Bronchial epithelial cell (primary cell): ENCODE measurements around the gene C2CD4B. TPM values are rescaled to one million over a fixed set of nuclear protein-coding genes. Genes with fewer than 3 reads are reported as not detected.

Source experiments
- DNase-seq: peaks from one replicate; pipeline ENCODE4 v3.0.0-alpha.2; 2010; ENCODE audit warnings: low read depth
- FAIRE-seq: peaks from 2 replicates; lab custom pipeline; 2011; peaks lifted over from hg19 to GRCh38; lab: Jason Lieb, UNC
- H3K27me3 ChIP-seq: 2 replicates; pipeline ENCODE4 v1.5.1; 2011; ENCODE audit warnings: low read length; ENCODE audit not compliant: control insufficient read depth, insufficient read depth
- H3K36me3 ChIP-seq: 2 replicates; pipeline ENCODE4 v1.5.1; 2011; ENCODE audit warnings: low read length; ENCODE audit not compliant: control insufficient read depth, insufficient read depth
- H3K4me3 ChIP-seq: 2 replicates; pipeline ENCODE4 v1.5.1; 2011; ENCODE audit warnings: mild to moderate bottlenecking, low read depth, low read length, control low read depth
- total RNA-seq: library from RNA; depleted of rRNA; stranded (reverse); fragments of >200 nt; gene quantifications from 2 replicates; pipeline ENCODE4 v1.2.1, GENCODE V29; 2014
- TF ChIP-seq, protein P1 (sequence below): IDR thresholded peaks from 2 replicates; pipeline ENCODE4 v1.5.1; 2011; ENCODE audit warnings: mild to moderate bottlenecking, moderate library complexity, low read length, control low read depth, inconsistent platforms; ENCODE audit not compliant: insufficient read depth, severe bottlenecking

Gene C2CD4B
- total RNA-seq, 1 donor from 2014 or later, result 0.26 TPM

DNA sequence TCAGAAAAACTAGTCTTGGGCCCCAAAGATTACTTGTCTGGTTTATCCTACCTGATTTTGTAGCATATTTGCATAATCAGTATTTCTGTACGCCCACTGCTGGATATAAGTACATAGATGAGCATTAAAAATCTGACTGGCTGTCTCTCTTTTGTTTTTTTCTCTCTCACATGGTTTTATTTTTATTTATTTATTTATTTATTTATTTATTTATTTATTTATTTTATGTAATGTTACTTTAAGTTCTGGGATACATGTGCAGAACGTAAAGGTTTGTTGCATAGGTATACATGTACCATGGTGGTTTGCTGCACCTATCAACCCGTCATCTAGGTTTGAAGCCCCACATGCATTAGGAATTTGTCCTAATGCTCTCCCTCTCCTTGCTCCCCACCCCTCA is 31.9 kb downstream of the C2CD4B start:
- no peak for DNase-seq
- Histone ChIP-seq H3K36me3 (no peaks in the 10 kb centered on the region), H3K27me3 (no peaks in the 10 kb centered on the region), H3K4me3 (no peak overlapping the region)
- TF ChIP-seq, protein P1, sequence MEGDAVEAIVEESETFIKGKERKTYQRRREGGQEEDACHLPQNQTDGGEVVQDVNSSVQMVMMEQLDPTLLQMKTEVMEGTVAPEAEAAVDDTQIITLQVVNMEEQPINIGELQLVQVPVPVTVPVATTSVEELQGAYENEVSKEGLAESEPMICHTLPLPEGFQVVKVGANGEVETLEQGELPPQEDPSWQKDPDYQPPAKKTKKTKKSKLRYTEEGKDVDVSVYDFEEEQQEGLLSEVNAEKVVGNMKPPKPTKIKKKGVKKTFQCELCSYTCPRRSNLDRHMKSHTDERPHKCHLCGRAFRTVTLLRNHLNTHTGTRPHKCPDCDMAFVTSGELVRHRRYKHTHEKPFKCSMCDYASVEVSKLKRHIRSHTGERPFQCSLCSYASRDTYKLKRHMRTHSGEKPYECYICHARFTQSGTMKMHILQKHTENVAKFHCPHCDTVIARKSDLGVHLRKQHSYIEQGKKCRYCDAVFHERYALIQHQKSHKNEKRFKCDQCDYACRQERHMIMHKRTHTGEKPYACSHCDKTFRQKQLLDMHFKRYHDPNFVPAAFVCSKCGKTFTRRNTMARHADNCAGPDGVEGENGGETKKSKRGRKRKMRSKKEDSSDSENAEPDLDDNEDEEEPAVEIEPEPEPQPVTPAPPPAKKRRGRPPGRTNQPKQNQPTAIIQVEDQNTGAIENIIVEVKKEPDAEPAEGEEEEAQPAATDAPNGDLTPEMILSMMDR, result no peak
- no peak for FAIRE-seq

DNA sequence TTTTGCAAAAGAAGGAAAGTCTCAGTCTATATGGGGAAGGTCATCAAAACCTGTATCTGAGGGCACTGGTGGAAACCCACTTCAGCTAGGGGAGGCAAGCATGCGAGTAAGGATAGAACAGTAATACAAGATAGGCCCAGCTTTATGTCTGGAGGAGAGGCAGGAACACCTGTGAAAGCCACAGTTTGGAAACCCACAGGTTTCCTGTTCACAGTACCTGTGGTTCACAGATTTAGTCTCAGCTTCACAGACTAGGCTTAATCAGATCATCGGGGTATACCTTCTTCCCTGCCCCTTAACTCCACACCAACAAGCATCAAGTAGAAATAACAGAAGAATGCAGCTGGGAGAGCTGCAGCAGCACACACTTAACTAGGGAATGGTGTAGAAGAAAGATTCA is 36.2 kb downstream of the C2CD4B start:
- Histone ChIP-seq H3K27me3 (no peaks in the 10 kb centered on the region), H3K36me3 (no peaks in the 10 kb centered on the region), H3K4me3 (no peak overlapping the region)
- peak; percentile 73 for FAIRE-seq
- TF ChIP-seq, protein P1, result no peak
- no peak for DNase-seq

DNA sequence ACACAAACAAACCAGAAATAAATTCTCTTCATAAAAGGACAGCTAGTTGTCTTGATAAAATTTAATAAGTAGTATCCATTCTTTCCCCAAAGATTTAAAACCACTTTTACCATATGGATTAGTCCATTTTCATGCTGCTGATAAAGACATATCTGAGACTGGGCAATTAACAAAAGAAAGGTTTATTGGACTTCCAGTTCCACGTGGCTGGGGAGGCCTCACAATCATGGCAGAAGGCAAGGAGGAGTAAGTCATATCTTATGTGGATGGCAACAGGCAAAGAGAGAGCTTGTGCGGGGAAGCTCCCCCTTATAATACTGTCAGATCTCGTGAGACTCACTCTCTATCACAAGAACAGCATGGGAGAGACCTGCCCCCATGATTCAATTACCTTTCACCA is 38.7 kb downstream of the C2CD4B start:
- Histone ChIP-seq H3K36me3 (no peaks in the 10 kb centered on the region), H3K27me3 (no peaks in the 10 kb centered on the region), H3K4me3 (no peak overlapping the region)
- TF ChIP-seq, protein P1, result no peak
- FAIRE-seq, result no peak
- no peak for DNase-seq

DNA sequence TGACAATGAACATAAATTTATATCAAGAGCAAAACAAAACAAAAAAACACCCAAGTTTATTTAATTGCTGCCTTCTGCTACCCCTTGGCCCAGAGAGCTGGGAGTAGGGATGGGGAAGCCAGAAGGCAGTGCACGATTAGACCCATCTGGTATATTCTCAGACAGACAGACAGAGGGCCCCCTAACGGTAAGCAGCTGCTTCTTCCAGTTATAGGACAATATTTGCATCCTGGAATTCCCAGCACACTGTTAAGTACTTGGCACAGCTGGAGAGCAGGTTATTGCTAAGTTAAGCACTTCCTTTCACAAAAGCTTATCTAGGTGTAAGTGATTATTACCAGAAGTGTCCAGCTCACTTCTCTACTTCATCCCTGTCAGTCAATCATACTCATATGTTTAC is 39.3 kb downstream of the C2CD4B start:
- no peaks in the 10 kb centered on the region for H3K36me3 ChIP-seq
- no peak overlapping the region for H3K4me3 ChIP-seq
- no peaks in the 10 kb centered on the region for H3K27me3 ChIP-seq
- peak; percentile 60 for DNase-seq
- TF ChIP-seq, protein P1, result peak; percentile 46
- no peak for FAIRE-seq

DNA sequence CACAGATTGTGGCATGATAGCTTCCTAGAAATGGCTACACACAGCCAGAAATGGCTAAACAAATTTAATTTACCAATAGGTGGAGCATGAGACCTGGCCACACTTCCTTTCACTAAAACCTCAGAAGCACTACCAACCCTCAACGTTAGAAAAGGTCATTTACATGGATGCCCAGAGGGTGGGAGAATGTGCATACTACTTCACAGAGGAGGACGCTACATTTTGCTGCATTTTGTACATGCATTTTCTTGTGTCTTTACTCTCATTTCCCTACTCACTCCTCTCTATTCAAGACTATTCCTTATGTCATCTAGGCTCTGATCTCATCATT is 40.1 kb downstream of the C2CD4B start:
- Histone ChIP-seq H3K27me3 (no peaks in the 10 kb centered on the region), H3K4me3 (no peak overlapping the region), H3K36me3 (no peaks in the 10 kb centered on the region)
- FAIRE-seq (no peak), DNase-seq (no peak)
- TF ChIP-seq, protein P1, result peak; percentile 14

DNA sequence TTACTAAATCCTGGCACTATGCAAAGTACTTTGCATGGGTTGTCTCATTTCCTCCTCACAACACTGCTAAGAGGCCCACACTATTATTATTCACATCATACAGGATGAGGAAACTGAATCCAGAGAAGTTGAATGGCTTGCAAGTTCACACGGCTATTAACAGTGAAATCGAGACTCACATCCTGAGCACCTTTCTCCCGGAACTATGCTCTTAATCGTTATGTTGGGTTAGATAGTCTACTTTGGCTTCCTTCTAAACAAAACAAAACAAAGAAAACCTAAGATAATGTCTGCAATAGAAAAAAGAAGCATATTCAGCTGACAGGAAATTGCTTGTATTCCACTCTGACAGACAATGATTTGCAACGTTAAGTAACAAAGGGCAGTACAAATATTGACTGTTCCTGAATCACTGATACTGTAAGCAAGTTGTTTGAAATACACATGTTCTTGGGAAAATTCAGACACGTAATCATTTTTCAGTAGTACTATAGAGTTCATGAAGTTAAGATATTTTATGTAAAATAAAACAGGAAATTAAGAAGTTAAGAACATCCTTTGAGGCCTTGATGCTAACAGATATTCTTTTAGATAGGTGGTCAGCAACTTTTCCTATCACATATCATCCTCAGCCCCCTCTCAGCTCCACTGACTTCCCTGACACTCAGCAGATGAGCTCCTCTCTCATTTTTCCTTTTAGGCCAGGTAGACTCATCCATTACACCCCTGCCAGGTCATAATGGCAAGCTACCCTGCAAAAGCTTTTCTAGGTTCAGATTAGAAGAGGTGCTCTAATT is 40.7 kb downstream of the C2CD4B start:
- TF ChIP-seq, protein P1, result no peak
- no peak overlapping the region for H3K4me3 ChIP-seq
- no peaks in the 10 kb centered on the region for H3K27me3 ChIP-seq
- FAIRE-seq, result no peak
- peak; percentile 92 for DNase-seq
- no peaks in the 10 kb centered on the region for H3K36me3 ChIP-seq
